Measurements from ENCODE around the gene ENDOD1. TPM values are rescaled to one million over a fixed set of nuclear protein-coding genes. Genes with fewer than 3 reads are reported as not detected.

The ENDOD1 gene
- total RNA-seq, 2 experiments from 2014 or later, result 3.8 to 4.4 TPM

- peaks cover 38% of the 10 kb centered on the region for H3K4me1 Mint-ChIP-seq (ENCODE audit: low read depth)
- no peaks in the 10 kb centered on the region for H3K9me3 ChIP-seq (ENCODE audit: control insufficient read depth in 1 of 2, insufficient read depth in 1 of 2, low read length in 2 of 2)
- H3K36me3 ChIP-seq (ENCODE audit: insufficient read depth, low read length), result peaks cover 3% of the 10 kb centered on the region
- H3K27ac ChIP-seq (ENCODE audit: low read depth in 1 of 2, low read length in 2 of 2), result peak overlapping the region; percentile 87 to 90
- intact Hi-C loops (cut with DNase I, micrococcal nuclease), result loop anchor here (2.0 to 10.0 kb wide), 6 partner anchors 94 to 1324 kb away; partner anchors contain the start of genes CEP57 (in 1 of the 2), CWC15 (in 1 of the 2), FAM76B (in 1 of the 2) and JRKL (in 1 of the 2)
- peak overlapping the region; percentile 98 for H3K4me3 Mint-ChIP-seq
- peaks cover 32% of the 10 kb centered on the region for H3K36me3 Mint-ChIP-seq (ENCODE audit: low read depth)
- peak; percentile 71 for ATAC-seq (ENCODE audit: poor library complexity)
- H3K9me3 Mint-ChIP-seq, result no peaks in the 10 kb centered on the region
- ChIA-PET CTCF (interaction anchor here (2.0 to 5.3 kb wide), 5 partner anchors 10 to 637 kb away, joined by 6 to 67 read pairs (median 12); partner anchors contain the start of gene ENDOD1), POLR2A (interaction anchor here (0.7 to 4.1 kb wide), 25 partner anchors 8 to 1370 kb away, joined by 3 to 266 read pairs (median 9); partner anchors contain the start of genes C11orf97, CEP57, CWC15 and ENDOD1)
- DNase-seq, result peak; percentile 39 to 95 (median 58)
- H3K4me3 ChIP-seq (ENCODE audit: low read length), result peak overlapping the region; percentile 95
- TF ChIP-seq CTCF (IDR thresholded peaks at IDR 0.05), result no peak
- H3K27me3 Mint-ChIP-seq, result no peaks in the 10 kb centered on the region
- peak overlapping the region; percentile 99 for H3K27ac Mint-ChIP-seq
- peaks cover 12% of the 10 kb centered on the region for H3K4me1 ChIP-seq (ENCODE audit: insufficient read depth, low read length)
- no peaks in the 10 kb centered on the region for H3K27me3 ChIP-seq (ENCODE audit: control insufficient read depth in 1 of 2, insufficient read depth in 2 of 2, low read length in 2 of 2)
These were observed 21.1 kb upstream of the ENDOD1 start for GRCh38 chr11:95068549-95068948.

DNA sequence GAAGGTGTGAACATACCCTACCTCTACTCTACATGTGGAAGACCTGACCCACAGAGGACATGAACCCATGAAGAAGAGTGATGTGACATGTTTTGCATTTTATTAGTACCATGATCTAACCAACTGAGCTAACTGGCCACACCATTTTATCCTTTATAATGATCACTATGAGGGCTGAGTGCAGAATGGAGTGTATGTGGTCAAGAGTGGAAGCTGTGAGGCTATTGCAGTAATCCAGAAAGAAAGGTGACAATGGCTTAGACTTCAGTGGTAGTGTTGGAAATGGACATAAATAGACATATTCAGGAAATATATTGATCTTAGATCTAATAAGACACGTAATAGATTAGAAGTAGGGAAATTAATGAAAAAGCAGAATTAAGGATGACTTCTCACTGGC, 19.2 kb upstream of the ENDOD1 start:
- peak overlapping the region; percentile 49 for H3K4me3 Mint-ChIP-seq
- intact Hi-C loops (cut with DNase I, micrococcal nuclease), result loop anchor here in 1 of 2 experiments (1.0 to 10.0 kb wide), 3 partner anchors 20 to 692 kb away; no protein-coding TSS in a partner anchor
- H3K4me1 Mint-ChIP-seq (ENCODE audit: low read depth), result peaks cover 38% of the 10 kb centered on the region
- H3K36me3 ChIP-seq (ENCODE audit: insufficient read depth, low read length), result peaks cover 3% of the 10 kb centered on the region
- H3K36me3 Mint-ChIP-seq (ENCODE audit: low read depth), result peaks cover 32% of the 10 kb centered on the region
- ChIA-PET POLR2A (interaction anchor here (0.8 to 4.1 kb wide), 7 partner anchors 15 to 719 kb away, joined by 3 to 266 read pairs (median 24); partner anchors contain the start of genes CEP57, ENDOD1, FAM76B and SESN3), CTCF (interaction anchor here (0.8 to 5.3 kb wide), 6 partner anchors 15 to 719 kb away, joined by 3 to 67 read pairs (median 11); partner anchors contain the start of genes ENDOD1, FAM76B and SESN3)
- TF ChIP-seq CTCF (IDR thresholded peaks at IDR 0.05), result no peak
- H3K4me1 ChIP-seq (ENCODE audit: insufficient read depth, low read length), result peaks cover 12% of the 10 kb centered on the region
- no peak overlapping the region for H3K4me3 ChIP-seq (ENCODE audit: low read length)
- no peak overlapping the region for H3K27ac Mint-ChIP-seq
- H3K9me3 ChIP-seq (ENCODE audit: control insufficient read depth in 1 of 2, insufficient read depth in 1 of 2, low read length in 2 of 2), result no peaks in the 10 kb centered on the region
- no peak overlapping the region for H3K27ac ChIP-seq (ENCODE audit: low read depth in 1 of 2, low read length in 2 of 2)
- ATAC-seq (ENCODE audit: poor library complexity), result no peak
- H3K27me3 Mint-ChIP-seq, result no peaks in the 10 kb centered on the region
- no peaks in the 10 kb centered on the region for H3K9me3 Mint-ChIP-seq
- no peak for DNase-seq
- H3K27me3 ChIP-seq (ENCODE audit: control insufficient read depth in 1 of 2, insufficient read depth in 2 of 2, low read length in 2 of 2), result no peaks in the 10 kb centered on the region

GRCh38 chr11:95072948-95073347, 16.7 kb upstream of the ENDOD1 start:
- H3K4me1 Mint-ChIP-seq (ENCODE audit: low read depth), result peaks cover 32% of the 10 kb centered on the region
- no peak overlapping the region for H3K4me3 Mint-ChIP-seq
- H3K27ac ChIP-seq (ENCODE audit: low read depth in 1 of 2, low read length in 2 of 2), result no peak overlapping the region
- DNase-seq (no peak), ATAC-seq (ENCODE audit: poor library complexity) (no peak)
- peaks cover 12% of the 10 kb centered on the region for H3K4me1 ChIP-seq (ENCODE audit: insufficient read depth, low read length)
- POLR2A ChIA-PET, result interaction anchor here (2.1 to 4.0 kb wide), 2 partner anchors 17 to 716 kb away, joined by 10 to 32 read pairs; partner anchors contain the start of genes CEP57, ENDOD1 and FAM76B
- H3K9me3 ChIP-seq (ENCODE audit: control insufficient read depth in 1 of 2, insufficient read depth in 1 of 2, low read length in 2 of 2), result no peaks in the 10 kb centered on the region
- TF ChIP-seq CTCF (IDR thresholded peaks at IDR 0.05), result no peak
- H3K27me3 ChIP-seq (ENCODE audit: control insufficient read depth in 1 of 2, insufficient read depth in 2 of 2, low read length in 2 of 2), result no peaks in the 10 kb centered on the region
- CTCF ChIA-PET, result interaction anchor here (1.3 kb wide), 1 partner anchor 16 kb away, joined by 4 read pairs; the partner anchor contains the start of gene ENDOD1
- no peaks in the 10 kb centered on the region for H3K9me3 Mint-ChIP-seq
- H3K27ac Mint-ChIP-seq, result no peak overlapping the region
- peaks cover 27% of the 10 kb centered on the region for H3K36me3 Mint-ChIP-seq (ENCODE audit: low read depth)
- no peaks in the 10 kb centered on the region for H3K27me3 Mint-ChIP-seq
- no peak overlapping the region for H3K4me3 ChIP-seq (ENCODE audit: low read length)
- peaks cover 3% of the 10 kb centered on the region for H3K36me3 ChIP-seq (ENCODE audit: insufficient read depth, low read length)
- intact Hi-C loops (cut with DNase I, micrococcal nuclease), result loop anchor here in 1 of 2 experiments (5.0 to 10.0 kb wide), 2 partner anchors 632 to 689 kb away; no protein-coding TSS in a partner anchor
